Astrocyte (in vitro differentiated cells and primary cell): ENCODE measurements around the gene NCKAP1.

Experiments used
- EZH2 ChIP-seq: IDR thresholded peaks from 2 replicates; pipeline ENCODE4 v1.6.1; 2012; ENCODE audit warnings: mild to moderate bottlenecking, low read length, inconsistent platforms; ENCODE audit not compliant: insufficient read depth
- TF ChIP-seq, protein P1 (sequence below): IDR thresholded peaks from 2 replicates; pipeline ENCODE4 v1.5.1; 2011; ENCODE audit warnings: low read depth, mild to moderate bottlenecking, inconsistent platforms, low read length, moderate library complexity; ENCODE audit not compliant: insufficient read depth

GRCh38 chr2:183000846-183001245, 37.4 kb downstream of the NCKAP1 start:
- TF ChIP-seq, protein P1, sequence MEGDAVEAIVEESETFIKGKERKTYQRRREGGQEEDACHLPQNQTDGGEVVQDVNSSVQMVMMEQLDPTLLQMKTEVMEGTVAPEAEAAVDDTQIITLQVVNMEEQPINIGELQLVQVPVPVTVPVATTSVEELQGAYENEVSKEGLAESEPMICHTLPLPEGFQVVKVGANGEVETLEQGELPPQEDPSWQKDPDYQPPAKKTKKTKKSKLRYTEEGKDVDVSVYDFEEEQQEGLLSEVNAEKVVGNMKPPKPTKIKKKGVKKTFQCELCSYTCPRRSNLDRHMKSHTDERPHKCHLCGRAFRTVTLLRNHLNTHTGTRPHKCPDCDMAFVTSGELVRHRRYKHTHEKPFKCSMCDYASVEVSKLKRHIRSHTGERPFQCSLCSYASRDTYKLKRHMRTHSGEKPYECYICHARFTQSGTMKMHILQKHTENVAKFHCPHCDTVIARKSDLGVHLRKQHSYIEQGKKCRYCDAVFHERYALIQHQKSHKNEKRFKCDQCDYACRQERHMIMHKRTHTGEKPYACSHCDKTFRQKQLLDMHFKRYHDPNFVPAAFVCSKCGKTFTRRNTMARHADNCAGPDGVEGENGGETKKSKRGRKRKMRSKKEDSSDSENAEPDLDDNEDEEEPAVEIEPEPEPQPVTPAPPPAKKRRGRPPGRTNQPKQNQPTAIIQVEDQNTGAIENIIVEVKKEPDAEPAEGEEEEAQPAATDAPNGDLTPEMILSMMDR, result no peak
- TF ChIP-seq EZH2, result no peak
